ENCODE data around the gene IL2RA. TPM values are rescaled to one million over a fixed set of nuclear protein-coding genes. Genes with fewer than 3 reads are reported as not detected.
A peak's percentile ranks its signal among the peaks of the same experiment; 100 is the strongest.

The IL2RA gene
- total RNA-seq, 6 donors from 2014 or later, result 0.91 to 8.4 (median 4.0) TPM; not detected in 1

- no peak overlapping the region for H3K27ac ChIP-seq
- H3K4me3 ChIP-seq, result no peak overlapping the region
- TF ChIP-seq CTCF (IDR thresholded peaks at IDR 0.05) (no peak), EP300 (IDR thresholded peaks at IDR 0.05) (no peak), POLR2AphosphoS5 (IDR thresholded peaks at IDR 0.05) (no peak), POLR2A (IDR thresholded peaks at IDR 0.05) (no peak)
- no peak for ATAC-seq (ENCODE audit: low FRiP score in 2 of 2)
- H3K36me3 ChIP-seq, result no peaks in the 10 kb centered on the region
- peaks cover 0 to under 1% (median 0%) of the 10 kb centered on the region in 4 donors for H3K4me1 ChIP-seq
- no peaks in the 10 kb centered on the region for H3K9me3 ChIP-seq
- 94 to 99% methylated on average over 4 of the region's 4 CpGs for WGBS, 2 donors
- H3K27me3 ChIP-seq, result no peaks in the 10 kb centered on the region
- DNase-seq, result no peak
These were observed 22.5 kb downstream of the IL2RA start for GRCh38 chr10:6039711-6040110.

GRCh38 chr10:6038071-6038631 lies 24.0 kb downstream of the IL2RA start:
- no peak for TF ChIP-seq CTCF (IDR thresholded peaks at IDR 0.05)
- TF ChIP-seq EP300 (IDR thresholded peaks at IDR 0.05), result no peak
- no peak for TF ChIP-seq POLR2AphosphoS5 (IDR thresholded peaks at IDR 0.05)
- no peak for TF ChIP-seq POLR2A (IDR thresholded peaks at IDR 0.05)
- Histone ChIP-seq H3K27ac (no peak overlapping the region), H3K36me3 (no peaks in the 10 kb centered on the region), H3K4me3 (no peak overlapping the region), H3K27me3 (no peaks in the 10 kb centered on the region), H3K9me3 (no peaks in the 10 kb centered on the region), H3K4me1 (peaks cover 0 to 15% (median 11%) of the 10 kb centered on the region in 4 donors)
- DNase-seq (no peak), ATAC-seq (ENCODE audit: low FRiP score in 2 of 2) (no peak)
- WGBS, 2 donors, result 93 to 95% methylated on average over 2 of the region's 2 CpGs

- no peak for DNase-seq
- H3K4me1 ChIP-seq, result peaks cover 0 to 15% (median 12%) of the 10 kb centered on the region in 4 donors
- H3K9me3 ChIP-seq, result no peaks in the 10 kb centered on the region
- TF ChIP-seq POLR2AphosphoS5 (IDR thresholded peaks at IDR 0.05) (no peak), EP300 (IDR thresholded peaks at IDR 0.05) (no peak), POLR2A (IDR thresholded peaks at IDR 0.05) (no peak), CTCF (IDR thresholded peaks at IDR 0.05) (no peak)
- no peak for ATAC-seq (ENCODE audit: low FRiP score in 2 of 2)
- H3K27ac ChIP-seq, result no peak overlapping the region
- H3K36me3 ChIP-seq, result no peaks in the 10 kb centered on the region
- WGBS, 2 donors, result 88 to 92% methylated on average over 8 of the region's 8 CpGs
- H3K27me3 ChIP-seq, result no peaks in the 10 kb centered on the region
- no peak overlapping the region for H3K4me3 ChIP-seq
These were observed 24.7 kb downstream of the IL2RA start for GRCh38 chr10:6037422-6037821.

- Histone ChIP-seq H3K36me3 (no peaks in the 10 kb centered on the region), H3K27ac (no peak overlapping the region), H3K4me3 (no peak overlapping the region), H3K4me1 (peaks cover 0 to 15% (median 12%) of the 10 kb centered on the region in 4 donors), H3K9me3 (no peaks in the 10 kb centered on the region), H3K27me3 (no peaks in the 10 kb centered on the region)
- DNase-seq (peak in 1 of 2 donors; percentile 45), ATAC-seq (ENCODE audit: low FRiP score in 2 of 2) (peak in 1 of 2 donors; percentile 40)
- TF ChIP-seq POLR2AphosphoS5 (IDR thresholded peaks at IDR 0.05) (no peak), EP300 (IDR thresholded peaks at IDR 0.05) (no peak), CTCF (IDR thresholded peaks at IDR 0.05) (no peak)
- 75 to 85% methylated on average over 9 to 11 of the region's 11 CpGs for WGBS, 2 donors
These were observed 25.3 kb downstream of the IL2RA start for GRCh38 chr10:6036861-6037321.

Measured in upper lobe of left lung (tissue), 6 donors.